Astrocyte (in vitro differentiated cells and primary cell): ENCODE measurements around the gene UGT2B17.

Experiments
- CTCF ChIP-seq: IDR thresholded peaks from 2 replicates; pipeline ENCODE4 v1.5.1; 2011; ENCODE audit warnings: low read depth, mild to moderate bottlenecking, inconsistent platforms, low read length, moderate library complexity; ENCODE audit not compliant: insufficient read depth
- EZH2 ChIP-seq: IDR thresholded peaks from 2 replicates; pipeline ENCODE4 v1.6.1; 2012; ENCODE audit warnings: mild to moderate bottlenecking, low read length, inconsistent platforms; ENCODE audit not compliant: insufficient read depth

DNA sequence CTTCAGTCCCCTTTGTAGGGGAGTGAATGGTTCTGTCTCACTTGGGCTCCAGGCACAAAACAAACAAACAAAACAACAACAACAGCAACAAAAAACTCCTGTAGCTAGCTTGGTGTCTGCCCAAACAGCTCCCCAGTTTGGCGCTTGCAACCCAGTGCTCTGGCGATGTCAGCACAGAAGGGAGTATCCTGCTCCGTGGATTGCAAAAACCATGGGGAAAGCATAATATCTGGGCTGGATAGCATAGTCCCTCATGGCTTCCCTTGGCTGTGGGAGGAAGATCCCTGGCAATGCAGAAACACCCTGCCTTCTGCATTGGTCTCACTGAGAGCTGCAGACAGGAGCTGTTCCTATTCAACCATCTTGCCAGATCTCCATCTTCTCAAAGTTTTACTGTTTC lies 39.7 kb downstream of the UGT2B17 start:
- no peak for TF ChIP-seq CTCF
- no peak for TF ChIP-seq EZH2
